ENCODE results near the gene LGALS9.

DNA sequence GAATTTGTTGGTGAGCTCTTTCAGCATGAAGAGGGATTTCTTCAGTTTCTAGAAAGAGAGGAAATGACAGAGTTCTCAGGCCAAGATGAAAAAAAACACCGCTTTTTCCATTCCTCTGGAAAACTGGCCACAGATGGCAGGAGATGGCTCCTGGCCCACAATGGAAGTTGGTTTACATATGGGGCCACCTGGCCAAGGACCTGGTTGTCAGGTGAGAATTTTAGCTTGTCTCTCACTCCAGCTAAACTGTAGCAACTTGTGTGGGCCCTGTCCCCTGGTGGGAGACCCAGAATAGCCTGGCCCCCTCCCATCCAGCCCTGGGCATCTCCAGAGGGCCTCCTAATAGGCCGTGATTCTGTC is 33.6 kb downstream of the LGALS9 start:
- no peak for TF ChIP-seq POLR2A (IDR thresholded peaks at IDR 0.05)
- TF ChIP-seq, protein P1, sequence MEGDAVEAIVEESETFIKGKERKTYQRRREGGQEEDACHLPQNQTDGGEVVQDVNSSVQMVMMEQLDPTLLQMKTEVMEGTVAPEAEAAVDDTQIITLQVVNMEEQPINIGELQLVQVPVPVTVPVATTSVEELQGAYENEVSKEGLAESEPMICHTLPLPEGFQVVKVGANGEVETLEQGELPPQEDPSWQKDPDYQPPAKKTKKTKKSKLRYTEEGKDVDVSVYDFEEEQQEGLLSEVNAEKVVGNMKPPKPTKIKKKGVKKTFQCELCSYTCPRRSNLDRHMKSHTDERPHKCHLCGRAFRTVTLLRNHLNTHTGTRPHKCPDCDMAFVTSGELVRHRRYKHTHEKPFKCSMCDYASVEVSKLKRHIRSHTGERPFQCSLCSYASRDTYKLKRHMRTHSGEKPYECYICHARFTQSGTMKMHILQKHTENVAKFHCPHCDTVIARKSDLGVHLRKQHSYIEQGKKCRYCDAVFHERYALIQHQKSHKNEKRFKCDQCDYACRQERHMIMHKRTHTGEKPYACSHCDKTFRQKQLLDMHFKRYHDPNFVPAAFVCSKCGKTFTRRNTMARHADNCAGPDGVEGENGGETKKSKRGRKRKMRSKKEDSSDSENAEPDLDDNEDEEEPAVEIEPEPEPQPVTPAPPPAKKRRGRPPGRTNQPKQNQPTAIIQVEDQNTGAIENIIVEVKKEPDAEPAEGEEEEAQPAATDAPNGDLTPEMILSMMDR (IDR thresholded peaks at IDR 0.05): no peak
